ENCODE results near the gene TEKT2. TPM values are rescaled to one million over a fixed set of nuclear protein-coding genes. Genes with fewer than 3 reads are reported as not detected.

Gene TEKT2
- total RNA-seq, 1 experiment from 2014 or later: 0.20 TPM

- no peak overlapping the region for H3K18ac ChIP-seq (ENCODE audit: insufficient read length, low read depth, low read length)
- H2BK12ac ChIP-seq (ENCODE audit: insufficient read length, low read depth, low read length): no peak overlapping the region
- no peaks in the 10 kb centered on the region for H3K79me2 ChIP-seq (ENCODE audit: insufficient read depth, low read length)
- no peak overlapping the region for H3K14ac ChIP-seq (ENCODE audit: insufficient read depth, low read length)
- no CpG with 5 or more reads among the region's 3 CpGs for WGBS (ENCODE audit: extremely low coverage, insufficient read length, low lambda C conversion rate)
- H2BK120ac ChIP-seq (ENCODE audit: low read depth, low read length, poor library complexity, severe bottlenecking): no peak overlapping the region
- Mint-ChIP-seq H3K27ac (no peak overlapping the region), H3K9me3 (no peaks in the 10 kb centered on the region), H3K27me3 (ENCODE audit: low read depth) (peaks cover 14% of the 10 kb centered on the region), H3K4me1 (peaks cover 11 to 17% of the 10 kb centered on the region in 2 experiments), H3K36me3 (ENCODE audit: insufficient read depth in 1 of 3, low read depth in 3 of 3) (no peaks in the 10 kb centered on the region), H3K4me3 (no peak overlapping the region)
- H3K23ac ChIP-seq (ENCODE audit: insufficient read length, low read depth, low read length): no peak overlapping the region
- no peak overlapping the region for H4K5ac ChIP-seq (ENCODE audit: insufficient read length, low read depth, low read length)
- TF ChIP-seq, protein P1, sequence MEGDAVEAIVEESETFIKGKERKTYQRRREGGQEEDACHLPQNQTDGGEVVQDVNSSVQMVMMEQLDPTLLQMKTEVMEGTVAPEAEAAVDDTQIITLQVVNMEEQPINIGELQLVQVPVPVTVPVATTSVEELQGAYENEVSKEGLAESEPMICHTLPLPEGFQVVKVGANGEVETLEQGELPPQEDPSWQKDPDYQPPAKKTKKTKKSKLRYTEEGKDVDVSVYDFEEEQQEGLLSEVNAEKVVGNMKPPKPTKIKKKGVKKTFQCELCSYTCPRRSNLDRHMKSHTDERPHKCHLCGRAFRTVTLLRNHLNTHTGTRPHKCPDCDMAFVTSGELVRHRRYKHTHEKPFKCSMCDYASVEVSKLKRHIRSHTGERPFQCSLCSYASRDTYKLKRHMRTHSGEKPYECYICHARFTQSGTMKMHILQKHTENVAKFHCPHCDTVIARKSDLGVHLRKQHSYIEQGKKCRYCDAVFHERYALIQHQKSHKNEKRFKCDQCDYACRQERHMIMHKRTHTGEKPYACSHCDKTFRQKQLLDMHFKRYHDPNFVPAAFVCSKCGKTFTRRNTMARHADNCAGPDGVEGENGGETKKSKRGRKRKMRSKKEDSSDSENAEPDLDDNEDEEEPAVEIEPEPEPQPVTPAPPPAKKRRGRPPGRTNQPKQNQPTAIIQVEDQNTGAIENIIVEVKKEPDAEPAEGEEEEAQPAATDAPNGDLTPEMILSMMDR (conservative IDR thresholded peaks at IDR 0.05): no peak
- H2AFZ ChIP-seq (ENCODE audit: low read length): no peak overlapping the region
- no peak overlapping the region for H3K4me2 ChIP-seq (ENCODE audit: insufficient read depth, insufficient read length, low read length)
- H3K4me1 ChIP-seq (ENCODE audit: insufficient read depth, low read length): no peaks in the 10 kb centered on the region
- no peak overlapping the region for H3T11ph ChIP-seq (ENCODE audit: low read length)
- H2BK20ac ChIP-seq (ENCODE audit: low read depth, low read length, poor library complexity, severe bottlenecking): no peak overlapping the region
- H3K9me3 ChIP-seq (ENCODE audit: control insufficient read depth, low read depth, low read length): no peaks in the 10 kb centered on the region
- H3K4ac ChIP-seq (ENCODE audit: low read depth, low read length): no peak overlapping the region
- H3K27me3 ChIP-seq (ENCODE audit: insufficient read depth, low read length): no peaks in the 10 kb centered on the region
- H2BK15ac ChIP-seq (ENCODE audit: low read depth, low read length): no peak overlapping the region
- H3K79me1 ChIP-seq (ENCODE audit: insufficient read depth, low read depth, low read length, poor library complexity, severe bottlenecking): no peaks in the 10 kb centered on the region
- H3K23me2 ChIP-seq (ENCODE audit: insufficient read length, low read depth, low read length, poor library complexity, severe bottlenecking): peaks cover 8% of the 10 kb centered on the region
- H3K9ac ChIP-seq (ENCODE audit: extremely low read depth, insufficient read length, low read length): no peak overlapping the region
- H3K27ac ChIP-seq (ENCODE audit: insufficient read length, low read depth, low read length): no peak overlapping the region
- H2AK5ac ChIP-seq (ENCODE audit: insufficient read length, low read length): no peak overlapping the region
- no peak overlapping the region for H2BK5ac ChIP-seq (ENCODE audit: insufficient read length, low read length)
- H4K20me1 ChIP-seq (ENCODE audit: control insufficient read depth, insufficient read depth, insufficient read length): no peaks in the 10 kb centered on the region
- no peak overlapping the region for H4K91ac ChIP-seq (ENCODE audit: insufficient read length, low read depth, low read length)
- DNase-seq: no peak
- no peak overlapping the region for H4K8ac ChIP-seq (replicated peaks; ENCODE audit: insufficient read length, low read depth, low read length)
- H3K56ac ChIP-seq (ENCODE audit: insufficient read length, low read depth, low read length): no peak overlapping the region
Observed at GRCh38 chr1:36081926-36082485, 1.9 kb upstream of the TEKT2 start.

All from H9 (cell line).